GM12874 (cell line): ENCODE data around the gene PRAMEF7.
"Not testable (repeated sequence)": the region's sequence is repeated elsewhere in the genome, so short reads cannot be mapped to it uniquely, and the experiment has no call there.

Source experiments
- CTCF ChIP-seq: IDR thresholded peaks from 2 replicates; pipeline ENCODE4 v1.5.1; 2011; ENCODE audit warnings: low read depth, mild to moderate bottlenecking, control low read depth, low read length, moderate library complexity; ENCODE audit not compliant: insufficient read depth

Gene PRAMEF7

GRCh38 chr1:12916310-12916709 lies at the start of gene PRAMEF7:
Gene PRAMEF7, plus strand, starts transcription at chr1:12916610. Its CDS starts 1,083 bp downstream, at chr1:12917693.
- TF ChIP-seq CTCF = not testable (repeated sequence)

- not testable (repeated sequence) for TF ChIP-seq CTCF
Observed at GRCh38 chr1:12886101-12886500, 30.3 kb upstream of the PRAMEF7 start, which contains the start of gene PRAMEF4. Gene PRAMEF4, minus strand, starts transcription at chr1:12886201. Its CDS starts 2,807 bp downstream, at chr1:12883394.

GRCh38 chr1:12898170-12898569 lies 18.2 kb upstream of the PRAMEF7 start, which contains the start of gene PRAMEF10:
Gene PRAMEF10, minus strand, starts transcription at chr1:12898270. Its CDS starts 2,423 bp downstream, at chr1:12895847.
- TF ChIP-seq CTCF = not testable (repeated sequence)

GRCh38 chr1:12947480-12947879 lies 31.1 kb downstream of the PRAMEF7 start, which contains the start of gene PRAMEF6:
Gene PRAMEF6, minus strand, starts transcription at chr1:12947580. Its CDS starts 5,062 bp downstream, at chr1:12942518.
- not testable (repeated sequence) for TF ChIP-seq CTCF
